ENCODE data around the gene SSC4D.
"Not testable (repeated sequence)": the region's sequence is repeated elsewhere in the genome, so short reads cannot be mapped to it uniquely, and the experiment has no call there.

DNA sequence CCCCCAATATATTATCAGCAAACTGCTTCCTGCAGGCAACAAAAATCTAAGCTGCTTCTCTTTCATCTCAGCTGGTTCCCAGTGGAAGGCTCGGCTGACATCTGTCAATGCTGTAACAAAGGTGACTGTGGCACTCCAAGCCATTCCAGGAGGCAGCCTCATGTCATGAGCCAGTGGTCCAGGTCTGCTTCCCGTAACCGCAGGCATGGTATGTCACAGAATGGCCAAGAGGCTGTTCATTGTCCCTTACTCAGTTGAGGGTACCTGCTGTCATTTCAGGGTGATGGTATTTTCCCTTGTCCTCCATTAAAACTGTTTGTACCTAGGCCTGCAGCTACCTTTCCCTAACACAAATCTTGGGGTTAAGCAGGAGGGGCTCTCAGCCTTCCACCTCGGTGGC, 30.9 kb upstream of the SSC4D start:
- TF ChIP-seq EZH2 (IDR thresholded peaks at IDR 0.05; ENCODE audit: insufficient read depth, poor library complexity, severe bottlenecking); EZH2phosphoT487 (IDR thresholded peaks at IDR 0.05; ENCODE audit: insufficient read depth, low read depth): not testable (repeated sequence)
